Panc1 (cell line): Measurements from ENCODE around the gene CMKLR1.

ENCODE experiments used
- POLR2AphosphoS5 ChIP-seq: IDR thresholded peaks from 2 replicates; pipeline ENCODE4 v1.6.1; 2012; ENCODE audit warnings: mild to moderate bottlenecking, low read depth, low read length, moderate library complexity
- TF ChIP-seq, protein P1 (sequence below): fragments of 450-650 bp; IDR thresholded peaks from 2 replicates; pipeline ENCODE4 v1.5.1; 2017; ENCODE audit warnings: mild to moderate bottlenecking
- TF ChIP-seq, protein P2 (sequence below), 2 experiments: IDR thresholded peaks; 2 replicates each; pipeline ENCODE4 v1.6.1; 2011 to 2012; ENCODE audit warnings: low read depth in 2 of 2, control low read depth in 1 of 2, low read length in 1 of 2, mild to moderate bottlenecking in 1 of 2, moderate library complexity in 1 of 2; ENCODE audit not compliant: insufficient read depth in 1 of 2

DNA sequence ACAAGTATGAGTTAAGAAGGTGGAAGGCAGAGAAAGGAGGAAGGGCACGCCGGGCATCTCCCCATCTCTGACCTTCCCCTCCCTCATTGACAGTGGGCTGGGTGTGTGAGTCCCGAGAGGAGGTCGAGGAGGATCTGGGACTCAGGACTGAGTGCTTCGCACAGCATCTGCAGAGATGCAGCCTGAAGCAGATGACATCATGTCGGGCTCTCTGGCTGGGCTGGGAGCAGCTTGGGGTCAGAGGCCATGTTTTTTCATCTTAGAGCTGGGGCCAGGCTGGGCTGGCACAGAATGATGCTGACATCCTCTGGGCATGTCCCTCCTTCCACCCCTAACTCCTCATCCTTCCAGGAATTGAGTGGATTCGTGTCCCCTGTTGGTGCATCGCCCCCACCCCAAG is 43.5 kb downstream of the CMKLR1 start:
- TF ChIP-seq, protein P1, sequence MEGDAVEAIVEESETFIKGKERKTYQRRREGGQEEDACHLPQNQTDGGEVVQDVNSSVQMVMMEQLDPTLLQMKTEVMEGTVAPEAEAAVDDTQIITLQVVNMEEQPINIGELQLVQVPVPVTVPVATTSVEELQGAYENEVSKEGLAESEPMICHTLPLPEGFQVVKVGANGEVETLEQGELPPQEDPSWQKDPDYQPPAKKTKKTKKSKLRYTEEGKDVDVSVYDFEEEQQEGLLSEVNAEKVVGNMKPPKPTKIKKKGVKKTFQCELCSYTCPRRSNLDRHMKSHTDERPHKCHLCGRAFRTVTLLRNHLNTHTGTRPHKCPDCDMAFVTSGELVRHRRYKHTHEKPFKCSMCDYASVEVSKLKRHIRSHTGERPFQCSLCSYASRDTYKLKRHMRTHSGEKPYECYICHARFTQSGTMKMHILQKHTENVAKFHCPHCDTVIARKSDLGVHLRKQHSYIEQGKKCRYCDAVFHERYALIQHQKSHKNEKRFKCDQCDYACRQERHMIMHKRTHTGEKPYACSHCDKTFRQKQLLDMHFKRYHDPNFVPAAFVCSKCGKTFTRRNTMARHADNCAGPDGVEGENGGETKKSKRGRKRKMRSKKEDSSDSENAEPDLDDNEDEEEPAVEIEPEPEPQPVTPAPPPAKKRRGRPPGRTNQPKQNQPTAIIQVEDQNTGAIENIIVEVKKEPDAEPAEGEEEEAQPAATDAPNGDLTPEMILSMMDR = no peak
- no peak for TF ChIP-seq POLR2AphosphoS5
- TF ChIP-seq, protein P2, sequence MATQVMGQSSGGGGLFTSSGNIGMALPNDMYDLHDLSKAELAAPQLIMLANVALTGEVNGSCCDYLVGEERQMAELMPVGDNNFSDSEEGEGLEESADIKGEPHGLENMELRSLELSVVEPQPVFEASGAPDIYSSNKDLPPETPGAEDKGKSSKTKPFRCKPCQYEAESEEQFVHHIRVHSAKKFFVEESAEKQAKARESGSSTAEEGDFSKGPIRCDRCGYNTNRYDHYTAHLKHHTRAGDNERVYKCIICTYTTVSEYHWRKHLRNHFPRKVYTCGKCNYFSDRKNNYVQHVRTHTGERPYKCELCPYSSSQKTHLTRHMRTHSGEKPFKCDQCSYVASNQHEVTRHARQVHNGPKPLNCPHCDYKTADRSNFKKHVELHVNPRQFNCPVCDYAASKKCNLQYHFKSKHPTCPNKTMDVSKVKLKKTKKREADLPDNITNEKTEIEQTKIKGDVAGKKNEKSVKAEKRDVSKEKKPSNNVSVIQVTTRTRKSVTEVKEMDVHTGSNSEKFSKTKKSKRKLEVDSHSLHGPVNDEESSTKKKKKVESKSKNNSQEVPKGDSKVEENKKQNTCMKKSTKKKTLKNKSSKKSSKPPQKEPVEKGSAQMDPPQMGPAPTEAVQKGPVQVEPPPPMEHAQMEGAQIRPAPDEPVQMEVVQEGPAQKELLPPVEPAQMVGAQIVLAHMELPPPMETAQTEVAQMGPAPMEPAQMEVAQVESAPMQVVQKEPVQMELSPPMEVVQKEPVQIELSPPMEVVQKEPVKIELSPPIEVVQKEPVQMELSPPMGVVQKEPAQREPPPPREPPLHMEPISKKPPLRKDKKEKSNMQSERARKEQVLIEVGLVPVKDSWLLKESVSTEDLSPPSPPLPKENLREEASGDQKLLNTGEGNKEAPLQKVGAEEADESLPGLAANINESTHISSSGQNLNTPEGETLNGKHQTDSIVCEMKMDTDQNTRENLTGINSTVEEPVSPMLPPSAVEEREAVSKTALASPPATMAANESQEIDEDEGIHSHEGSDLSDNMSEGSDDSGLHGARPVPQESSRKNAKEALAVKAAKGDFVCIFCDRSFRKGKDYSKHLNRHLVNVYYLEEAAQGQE (IDR thresholded peaks at IDR 0.05; ENCODE audit: insufficient read depth in 1 of 2, low read depth in 2 of 2, low read length in 1 of 2) = no peak
